Endothelial cell of umbilical vein (primary cell): ENCODE results near the gene C1RL. TPM values are rescaled to one million over a fixed set of nuclear protein-coding genes. Genes with fewer than 3 reads are reported as not detected.

Experiments
- BruUV-seq: library from RNA; stranded (reverse); fragments of 400-500 nt; replicated peaks from 2 replicates; lab custom pipeline; 2021; lab: Mats Ljungman, UMichigan
- CTCF ChIA-PET: fragments of 300-600, 350-600 bp; sonication (Branson Sonifier 250); formaldehyde crosslinking; loops from one replicate; lab custom pipeline; 2021; ENCODE audit warnings: antibody characterized with exemption, inconsistent platforms; lab: Charles Lee
- POLR2A ChIA-PET: fragments of 300-600, 350-600 bp; sonication (Branson Sonifier 250); formaldehyde crosslinking; loops from one replicate; lab custom pipeline; 2021; ENCODE audit warnings: antibody characterized with exemption, inconsistent platforms; lab: Charles Lee
- DNase-seq: peaks from one replicate; pipeline ENCODE4 v3.0.0-alpha.2; 2011; ENCODE audit warnings: low read depth, low spot score
- FAIRE-seq: peaks from 2 replicates; lab custom pipeline; 2011; peaks lifted over from hg19 to GRCh38; lab: Jason Lieb, UNC
- H2AFZ ChIP-seq: 2 replicates; pipeline ENCODE4 v1.6.0; 2012; ENCODE audit warnings: low read depth, low read length, control low read depth, inconsistent platforms
- H3K27ac ChIP-seq: 2 replicates; pipeline ENCODE4 v1.5.1; 2011; ENCODE audit warnings: low read depth, mild to moderate bottlenecking, control low read depth, low read length, moderate library complexity; ENCODE audit not compliant: insufficient read depth
- H3K27me3 ChIP-seq, 2 experiments: 2 replicates each; pipeline versions ENCODE4 v1.6.0 to v1.6.1; 2011; ENCODE audit warnings: low read length in 2 of 2, mixed read lengths in 1 of 2; ENCODE audit not compliant: control insufficient read depth in 2 of 2, insufficient read depth in 2 of 2
- H3K36me3 ChIP-seq, 2 experiments: 2 replicates in 1 of 2; 3 replicates in 1 of 2; pipeline ENCODE4 v1.5.1; 2011; ENCODE audit warnings: low read length in 2 of 2, mild to moderate bottlenecking in 1 of 2, moderate library complexity in 1 of 2; ENCODE audit not compliant: control insufficient read depth in 2 of 2, insufficient read depth in 2 of 2; ENCODE audit errors: extremely low read depth in 1 of 2
- H3K4me1 ChIP-seq: 3 replicates; pipeline ENCODE4 v1.5.1; 2011; ENCODE audit warnings: mild to moderate bottlenecking, low read length; ENCODE audit not compliant: control insufficient read depth, insufficient read depth; ENCODE audit errors: extremely low read depth
- H3K4me2 ChIP-seq: 2 replicates; pipeline ENCODE4 v1.6.1; 2011; ENCODE audit warnings: low read length, control low read depth, mixed read lengths; ENCODE audit not compliant: insufficient read depth
- H3K4me3 ChIP-seq, 3 experiments: fragments of 200-600 bp in 1 of 3; sonication (generic), shearing (Covaris generic) in 1 of 3; replicated peaks in 1 of 3; 2 replicates each; pipeline ENCODE4 v1.5.1; 2011 to 2016; ENCODE audit warnings: control low read depth in 3 of 3, low read length in 3 of 3, mild to moderate bottlenecking in 2 of 3, inconsistent platforms in 1 of 3, low read depth in 1 of 3, moderate library complexity in 1 of 3; ENCODE audit not compliant: insufficient read depth in 1 of 3
- H3K79me2 ChIP-seq: 2 replicates; pipeline ENCODE4 v1.6.0; 2012; ENCODE audit warnings: low read length, inconsistent platforms; ENCODE audit not compliant: control insufficient read depth, insufficient read depth
- H3K9ac ChIP-seq: replicated peaks from 2 replicates; pipeline ENCODE3; 2011; ENCODE audit warnings: low read length, control low read depth; ENCODE audit not compliant: insufficient read depth; ENCODE audit errors: extremely low read depth
- H3K9me1 ChIP-seq: replicated peaks from 3 replicates; pipeline ENCODE4 v1.6.0; 2011; ENCODE audit warnings: mild to moderate bottlenecking, low read length; ENCODE audit not compliant: control insufficient read depth, insufficient read depth; ENCODE audit errors: extremely low read depth
- H3K9me3 ChIP-seq: replicated peaks from 2 replicates; pipeline ENCODE4 v1.5.1; 2012; ENCODE audit warnings: low read length, inconsistent platforms; ENCODE audit not compliant: control insufficient read depth, insufficient read depth
- H4K20me1 ChIP-seq: replicated peaks from 2 replicates; pipeline ENCODE3; 2011; ENCODE audit warnings: mild to moderate bottlenecking, low read length; ENCODE audit not compliant: control insufficient read depth, insufficient read depth; ENCODE audit errors: extremely low read depth
- CTCF ChIP-seq, 2 donors: IDR thresholded peaks; 1 replicate in 1 of 2; 2 replicates in 1 of 2; pipeline ENCODE4 v1.5.1; 2011; ENCODE audit warnings: low read length in 2 of 2, mild to moderate bottlenecking in 2 of 2, moderate library complexity in 2 of 2, control low read depth in 1 of 2, inconsistent platforms in 1 of 2, low read depth in 1 of 2; ENCODE audit not compliant: insufficient read depth in 1 of 2; ENCODE audit errors: extremely low read depth in 1 of 2
- EZH2 ChIP-seq: IDR thresholded peaks from 2 replicates; pipeline ENCODE4 v1.6.1; 2012; ENCODE audit warnings: borderline replicate concordance, low read depth, mild to moderate bottlenecking, moderate library complexity, low read length, inconsistent platforms; ENCODE audit not compliant: severe bottlenecking
- FOS ChIP-seq: IDR thresholded peaks from 2 replicates; pipeline ENCODE4 v1.6.1; 2011; ENCODE audit warnings: mild to moderate bottlenecking, low read length, moderate library complexity, borderline replicate concordance; ENCODE audit not compliant: insufficient read depth
- GATA2 ChIP-seq: IDR thresholded peaks from 2 replicates; pipeline ENCODE4 v1.7.0; 2011; ENCODE audit warnings: low read depth, mild to moderate bottlenecking, moderate library complexity, mixed read lengths, low read length; ENCODE audit not compliant: insufficient read length, insufficient read depth
- JUN ChIP-seq: IDR thresholded peaks from 2 replicates; pipeline ENCODE4 v1.6.1; 2011; ENCODE audit warnings: borderline replicate concordance, low read depth; ENCODE audit not compliant: insufficient read length, insufficient read depth
- MAX ChIP-seq: IDR thresholded peaks from 2 replicates; pipeline ENCODE4 v1.6.1; 2011; ENCODE audit not compliant: insufficient read depth, insufficient read length
- MYC ChIP-seq: IDR thresholded peaks from one replicate; pipeline ENCODE4 v1.6.1; 2011; ENCODE audit warnings: mild to moderate bottlenecking, low read depth, low read length
- POLR2A ChIP-seq: IDR thresholded peaks from 2 replicates; pipeline ENCODE4 v1.6.1; 2012; ENCODE audit warnings: low read depth, mild to moderate bottlenecking, control low read depth, low read length
- POLR2AphosphoS5 ChIP-seq: IDR thresholded peaks from 2 replicates; pipeline ENCODE4 v1.6.1; 2012; ENCODE audit warnings: low read depth, mild to moderate bottlenecking, control low read depth, low read length, moderate library complexity; ENCODE audit not compliant: insufficient read depth
- dilution Hi-C: fragments of 300-500 bp; cut with MboI; formaldehyde crosslinking; loops from one replicate; pipeline ENCODE4 v1.15.0; 2019; ENCODE audit warnings: low sequenced_read_pairs; ENCODE audit not compliant: extremely low pct_ligation_motif_present
- intact Hi-C: fragments of 100-400 bp; cut with micrococcal nuclease; formaldehyde crosslinking; loops from one replicate; pipeline ENCODE4 v1.10.0; 2022
- polyA plus RNA-seq, 4 experiments: library from polyadenylated mRNA; depleted of rRNA in 3 of 4; stranded (reverse) in 3 of 4; unstranded in 1 of 4; fragments of >200 nt; gene quantifications; 2 replicates each; pipeline versions ENCODE4 v1.2.1 to v1.2.3, GENCODE V29; 2011 to 2012; ENCODE audit warnings: missing spikeins in 1 of 4
- total RNA-seq: library from RNA; stranded (reverse); gene quantifications from 2 replicates; pipeline ENCODE4 v1.2.3, GENCODE V29; 2021

The C1RL gene
- total and polyA plus RNA-seq, 2 donors (not counting 3 experiments of a cell fraction or from before 2014, with no cell fraction given): 20.9 to 25.0 TPM

- Histone ChIP-seq H3K4me1 (peaks cover 6% of the 10 kb centered on the region), H2AFZ (no peak overlapping the region), H3K27me3 (peaks cover 0 to 11% of the 10 kb centered on the region in 2 experiments), H3K79me2 (no peaks in the 10 kb centered on the region), H3K9me1 (no peaks in the 10 kb centered on the region), H3K36me3 (no peaks in the 10 kb centered on the region), H3K9me3 (no peaks in the 10 kb centered on the region), H4K20me1 (no peaks in the 10 kb centered on the region), H3K4me3 (no peak overlapping the region), H3K27ac (no peak overlapping the region), H3K4me2 (no peak overlapping the region), H3K9ac (no peak overlapping the region)
- POLR2A ChIA-PET: no interaction called here
- intact Hi-C loops: loop anchor here (2.0 to 5.0 kb wide), 3 partner anchors 15 to 221 kb away; partner anchors contain the start of genes C1RL, EMG1, PHB2 and SPSB2
- dilution Hi-C loops: no loop called here
- no TSS peak for BruUV-seq
- FAIRE-seq (no peak), DNase-seq (no peak)
- TF ChIP-seq GATA2 (no peak), JUN (no peak), POLR2AphosphoS5 (no peak), POLR2A (no peak), MYC (no peak), EZH2 (no peak), FOS (no peak), CTCF (IDR thresholded peaks at IDR 0.05; ENCODE audit: extremely low read depth in 1 of 2, insufficient read depth in 1 of 2, low read depth in 1 of 2, low read length in 2 of 2) (no peak), MAX (no peak)
- CTCF ChIA-PET: interaction anchor here (1.0 to 1.5 kb wide), 3 partner anchors 19 to 149 kb away, joined by 3 to 6 read pairs (median 4); partner anchors contain the start of gene C1S
These were observed 15.5 kb downstream of the C1RL start for GRCh38 chr12:7093486-7093885.
